Mammary epithelial cell (primary cell): ENCODE results near the gene TMC4.

Source experiments
- EZH2 ChIP-seq: IDR thresholded peaks from 2 replicates; pipeline ENCODE4 v1.6.1; 2012; ENCODE audit warnings: low read length, inconsistent platforms, borderline replicate concordance
- TF ChIP-seq, protein P1 (sequence below), 2 donors: IDR thresholded peaks in 1 of 2; conservative IDR thresholded peaks in 1 of 2; 2 replicates each; pipeline ENCODE4 v1.5.1; 2011 to 2012; ENCODE audit warnings: inconsistent platforms in 2 of 2, low read length in 2 of 2, mild to moderate bottlenecking in 2 of 2, control low read depth in 1 of 2, low read depth in 1 of 2; ENCODE audit not compliant: insufficient read depth in 1 of 2; ENCODE audit errors: extremely low read depth in 1 of 2

DNA sequence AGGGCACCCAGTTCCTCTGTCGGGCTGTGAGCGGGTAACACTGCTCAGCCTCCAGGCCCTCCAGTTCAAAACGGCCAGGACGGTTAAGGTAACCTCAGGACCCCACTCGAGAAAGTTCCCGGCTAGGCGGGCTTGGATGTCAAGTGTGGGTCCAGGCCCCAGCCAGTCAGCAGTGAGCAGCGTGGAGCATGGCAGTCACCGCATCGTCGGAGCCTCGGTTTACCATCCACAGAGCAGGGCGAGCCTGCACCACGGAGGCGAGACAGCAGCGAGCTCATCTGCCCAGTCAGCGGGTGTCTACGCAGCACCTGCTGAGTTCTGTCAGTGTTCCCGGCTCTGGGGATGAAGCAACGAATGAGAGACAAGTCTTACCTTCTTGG is 43.4 kb downstream of the TMC4 start:
- no peak for TF ChIP-seq EZH2
- TF ChIP-seq, protein P1, sequence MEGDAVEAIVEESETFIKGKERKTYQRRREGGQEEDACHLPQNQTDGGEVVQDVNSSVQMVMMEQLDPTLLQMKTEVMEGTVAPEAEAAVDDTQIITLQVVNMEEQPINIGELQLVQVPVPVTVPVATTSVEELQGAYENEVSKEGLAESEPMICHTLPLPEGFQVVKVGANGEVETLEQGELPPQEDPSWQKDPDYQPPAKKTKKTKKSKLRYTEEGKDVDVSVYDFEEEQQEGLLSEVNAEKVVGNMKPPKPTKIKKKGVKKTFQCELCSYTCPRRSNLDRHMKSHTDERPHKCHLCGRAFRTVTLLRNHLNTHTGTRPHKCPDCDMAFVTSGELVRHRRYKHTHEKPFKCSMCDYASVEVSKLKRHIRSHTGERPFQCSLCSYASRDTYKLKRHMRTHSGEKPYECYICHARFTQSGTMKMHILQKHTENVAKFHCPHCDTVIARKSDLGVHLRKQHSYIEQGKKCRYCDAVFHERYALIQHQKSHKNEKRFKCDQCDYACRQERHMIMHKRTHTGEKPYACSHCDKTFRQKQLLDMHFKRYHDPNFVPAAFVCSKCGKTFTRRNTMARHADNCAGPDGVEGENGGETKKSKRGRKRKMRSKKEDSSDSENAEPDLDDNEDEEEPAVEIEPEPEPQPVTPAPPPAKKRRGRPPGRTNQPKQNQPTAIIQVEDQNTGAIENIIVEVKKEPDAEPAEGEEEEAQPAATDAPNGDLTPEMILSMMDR (conservative IDR thresholded peaks at IDR 0.05 in 1 of 2, IDR thresholded peaks at IDR 0.05 in 1 of 2; ENCODE audit: extremely low read depth in 1 of 2, insufficient read depth in 1 of 2, low read depth in 1 of 2, low read length in 2 of 2), result no peak
